Stimulated activated CD8-positive, alpha-beta memory T cell treated with anti-CD3 and anti-CD28 coated beads, Interleukin-4, amount 100 ng/mL, for 1 hour (primary cell): ENCODE results near the gene MAD1L1.
"Not testable (repeated sequence)": the region's sequence is repeated elsewhere in the genome, so short reads cannot be mapped to it uniquely, and the experiment has no call there.

Source experiments
- DNase-seq, 2 donors: peaks; one replicate each; pipeline ENCODE4 v3.0.0-alpha.2; 2020; ENCODE audit warnings: low read depth in 2 of 2, low spot score in 1 of 2

MAD1L1 gene

GRCh38 chr7:1824882-1825646 is 407.7 kb downstream of the MAD1L1 start:
- DNase-seq, result not testable (repeated sequence)

- not testable (repeated sequence) for DNase-seq
Observed at GRCh38 chr7:1824151-1824881, 408.4 kb downstream of the MAD1L1 start.

- DNase-seq, result no peak
Observed at GRCh38 chr7:1823376-1824150, 409.2 kb downstream of the MAD1L1 start.

GRCh38 chr7:1819259-1819841 is 413.4 kb downstream of the MAD1L1 start:
- no peak for DNase-seq

- no peak for DNase-seq
Observed at GRCh38 chr7:1818575-1819258, 414.0 kb downstream of the MAD1L1 start.

GRCh38 chr7:1817061-1817712 is 415.6 kb downstream of the MAD1L1 start:
- no peak for DNase-seq

GRCh38 chr7:1816451-1816850 is 416.3 kb downstream of the MAD1L1 start:
- not testable (repeated sequence) for DNase-seq

GRCh38 chr7:1815551-1816281 is 417.0 kb downstream of the MAD1L1 start:
- not testable (repeated sequence) for DNase-seq

GRCh38 chr7:1815051-1815481 is 417.7 kb downstream of the MAD1L1 start:
- DNase-seq, result no peak

GRCh38 chr7:1814089-1814811 is 418.5 kb downstream of the MAD1L1 start:
- DNase-seq, result no peak

- DNase-seq, result no peak
Observed at GRCh38 chr7:1813394-1814088, 419.2 kb downstream of the MAD1L1 start.

GRCh38 chr7:1812509-1813393 is 420.0 kb downstream of the MAD1L1 start:
- no peak for DNase-seq

- no peak for DNase-seq
Observed at GRCh38 chr7:1811850-1812508, 420.8 kb downstream of the MAD1L1 start.

- no peak for DNase-seq
Observed at GRCh38 chr7:1810961-1811849, 421.5 kb downstream of the MAD1L1 start.

GRCh38 chr7:1810521-1810920 is 422.2 kb downstream of the MAD1L1 start:
- DNase-seq, result no peak
